ENCODE measurements around the gene FAM25A. TPM values are rescaled to one million over a fixed set of nuclear protein-coding genes. Genes with fewer than 3 reads are reported as not detected.
"Not testable (repeated sequence)": the region's sequence is repeated elsewhere in the genome, so short reads cannot be mapped to it uniquely, and the experiment has no call there.

FAM25A gene
- not detected for polyA plus RNA-seq (ENCODE audit: insufficient read length)

GRCh38 chr10:87020056-87020455 is at the start of gene FAM25A:
Gene FAM25A (plus strand): TSS chr10:87020294. CDS start chr10:87020325, 31 bp downstream.
- DNase-seq, result not testable (repeated sequence)

GRCh38 chr10:86970982-86971231 is 49.2 kb upstream of the FAM25A start:
- DNase-seq, result no peak

GRCh38 chr10:86971232-86971991 is 48.7 kb upstream of the FAM25A start:
- peak; percentile 91 for DNase-seq

GRCh38 chr10:86972613-86973380 is 47.3 kb upstream of the FAM25A start:
- DNase-seq, result no peak

- no peak for DNase-seq
Observed at GRCh38 chr10:86974484-86974883, 45.6 kb upstream of the FAM25A start.

GRCh38 chr10:86976362-86977056 is 43.6 kb upstream of the FAM25A start:
- no peak for DNase-seq

- not testable (repeated sequence) for DNase-seq
Observed at GRCh38 chr10:86978457-86978856, 41.6 kb upstream of the FAM25A start.

- no peak for DNase-seq
Observed at GRCh38 chr10:86979296-86979818, 40.7 kb upstream of the FAM25A start.

GRCh38 chr10:86979977-86980448 is 40.1 kb upstream of the FAM25A start:
- DNase-seq, result no peak

GRCh38 chr10:86981020-86981419 is 39.1 kb upstream of the FAM25A start:
- DNase-seq, result not testable (repeated sequence)

GRCh38 chr10:86981716-86982115 is 38.4 kb upstream of the FAM25A start:
- no peak for DNase-seq

- not testable (repeated sequence) for DNase-seq
Observed at GRCh38 chr10:86984498-86984897, 35.6 kb upstream of the FAM25A start.

GRCh38 chr10:86988520-86988919 is 31.6 kb upstream of the FAM25A start:
- DNase-seq, result no peak

- not testable (repeated sequence) for DNase-seq
Observed at GRCh38 chr10:86991362-86991761, 28.7 kb upstream of the FAM25A start.

- no peak for DNase-seq
Observed at GRCh38 chr10:86992456-86992855, 27.6 kb upstream of the FAM25A start.

GRCh38 chr10:86992929-86993328 is 27.2 kb upstream of the FAM25A start:
- no peak for DNase-seq

GRCh38 chr10:86999802-87000403 is 20.2 kb upstream of the FAM25A start:
- not testable (repeated sequence) for DNase-seq

GRCh38 chr10:87000491-87000890 is 19.6 kb upstream of the FAM25A start:
- no peak for DNase-seq

GRCh38 chr10:87007124-87007523 is 13.0 kb upstream of the FAM25A start:
- not testable (repeated sequence) for DNase-seq

GRCh38 chr10:87007674-87008073 is 12.4 kb upstream of the FAM25A start:
- not testable (repeated sequence) for DNase-seq

- DNase-seq, result not testable (repeated sequence)
Observed at GRCh38 chr10:87008303-87008702, 11.8 kb upstream of the FAM25A start.

GRCh38 chr10:87009134-87009696 is 10.9 kb upstream of the FAM25A start:
- peak; percentile 35 for DNase-seq
